Measurements from ENCODE around the gene GADL1.

Gene GADL1

GRCh38 chr3:30778933-30779332 is 115.5 kb downstream of the GADL1 start (continued):
- no peak for TF ChIP-seq ZNF239 (tag by site-specific recombination; IDR thresholded peaks at IDR 0.05)
- TF ChIP-seq TRIM28 (IDR thresholded peaks at IDR 0.05; ENCODE audit: borderline replicate concordance, low read length) = no peak
- no peak for TF ChIP-seq ZNF433 (tag by site-specific recombination; IDR thresholded peaks at IDR 0.05; ENCODE audit: low read depth)
- TF ChIP-seq, protein P1, sequence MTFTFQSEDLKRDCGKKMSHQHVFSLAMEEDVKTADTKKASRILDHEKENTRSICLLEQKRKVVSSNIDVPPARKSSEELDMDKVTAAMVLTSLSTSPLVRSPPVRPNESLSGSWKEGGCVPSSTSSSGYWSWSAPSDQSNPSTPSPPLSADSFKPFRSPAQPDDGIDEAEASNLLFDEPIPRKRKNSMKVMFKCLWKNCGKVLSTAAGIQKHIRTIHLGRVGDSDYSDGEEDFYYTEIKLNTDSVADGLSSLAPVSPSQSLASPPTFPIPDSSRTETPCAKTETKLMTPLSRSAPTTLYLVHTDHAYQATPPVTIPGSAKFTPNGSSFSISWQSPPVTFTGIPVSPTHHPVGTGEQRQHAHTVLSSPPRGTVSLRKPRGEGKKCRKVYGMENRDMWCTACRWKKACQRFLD (tag by site-specific recombination; IDR thresholded peaks at IDR 0.05) = no peak
- TF ChIP-seq ZNF248 (tag by site-specific recombination; IDR thresholded peaks at IDR 0.05) = no peak
- TF ChIP-seq ZNF670 (tag by site-specific recombination; IDR thresholded peaks at IDR 0.05; ENCODE audit: low read depth) = no peak
- no peak for TF ChIP-seq ZNF350 (tag by site-specific recombination; IDR thresholded peaks at IDR 0.05)
- no peak for TF ChIP-seq ZNF146 (tag by site-specific recombination; IDR thresholded peaks at IDR 0.05)
- no peak for TF ChIP-seq ZNF221 (tag by site-specific recombination; IDR thresholded peaks at IDR 0.05; ENCODE audit: borderline replicate concordance)
- TF ChIP-seq ZBTB20 (tag by site-specific recombination; IDR thresholded peaks at IDR 0.05) = no peak

GRCh38 chr3:30777426-30778113 is 116.9 kb downstream of the GADL1 start:
- CTCF ChIA-PET = no interaction called here
- TF ChIP-seq ZNF530 (tag by site-specific recombination; IDR thresholded peaks at IDR 0.05; ENCODE audit: low read depth) (no peak), ZNF777 (tag by site-specific recombination; IDR thresholded peaks at IDR 0.05; ENCODE audit: borderline replicate concordance) (no peak), ZBTB49 (tag by site-specific recombination; IDR thresholded peaks at IDR 0.05; ENCODE audit: low read depth) (no peak), ZNF223 (tag by site-specific recombination; IDR thresholded peaks at IDR 0.05) (no peak), ZNF792 (tag by site-specific recombination; IDR thresholded peaks at IDR 0.05) (no peak), ZNF701 (tag by site-specific recombination; IDR thresholded peaks at IDR 0.05) (no peak), ZNF311 (tag by site-specific recombination; IDR thresholded peaks at IDR 0.05; ENCODE audit: borderline replicate concordance) (no peak), ZBTB48 (tag by site-specific recombination; IDR thresholded peaks at IDR 0.05) (no peak), ZNF394 (tag by site-specific recombination; IDR thresholded peaks at IDR 0.05; ENCODE audit: borderline replicate concordance) (no peak), ZNF114 (tag by site-specific recombination; IDR thresholded peaks at IDR 0.05) (no peak), ZNF366 (tag by site-specific recombination; conservative IDR thresholded peaks at IDR 0.05) (no peak)
- TF ChIP-seq, protein P2, sequence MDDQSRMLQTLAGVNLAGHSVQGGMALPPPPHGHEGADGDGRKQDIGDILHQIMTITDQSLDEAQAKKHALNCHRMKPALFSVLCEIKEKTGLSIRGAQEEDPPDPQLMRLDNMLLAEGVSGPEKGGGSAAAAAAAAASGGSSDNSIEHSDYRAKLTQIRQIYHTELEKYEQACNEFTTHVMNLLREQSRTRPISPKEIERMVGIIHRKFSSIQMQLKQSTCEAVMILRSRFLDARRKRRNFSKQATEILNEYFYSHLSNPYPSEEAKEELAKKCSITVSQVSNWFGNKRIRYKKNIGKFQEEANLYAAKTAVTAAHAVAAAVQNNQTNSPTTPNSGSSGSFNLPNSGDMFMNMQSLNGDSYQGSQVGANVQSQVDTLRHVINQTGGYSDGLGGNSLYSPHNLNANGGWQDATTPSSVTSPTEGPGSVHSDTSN (CRISPR knock-in tag; IDR thresholded peaks at IDR 0.05) = no peak
- TF ChIP-seq, protein P3, sequence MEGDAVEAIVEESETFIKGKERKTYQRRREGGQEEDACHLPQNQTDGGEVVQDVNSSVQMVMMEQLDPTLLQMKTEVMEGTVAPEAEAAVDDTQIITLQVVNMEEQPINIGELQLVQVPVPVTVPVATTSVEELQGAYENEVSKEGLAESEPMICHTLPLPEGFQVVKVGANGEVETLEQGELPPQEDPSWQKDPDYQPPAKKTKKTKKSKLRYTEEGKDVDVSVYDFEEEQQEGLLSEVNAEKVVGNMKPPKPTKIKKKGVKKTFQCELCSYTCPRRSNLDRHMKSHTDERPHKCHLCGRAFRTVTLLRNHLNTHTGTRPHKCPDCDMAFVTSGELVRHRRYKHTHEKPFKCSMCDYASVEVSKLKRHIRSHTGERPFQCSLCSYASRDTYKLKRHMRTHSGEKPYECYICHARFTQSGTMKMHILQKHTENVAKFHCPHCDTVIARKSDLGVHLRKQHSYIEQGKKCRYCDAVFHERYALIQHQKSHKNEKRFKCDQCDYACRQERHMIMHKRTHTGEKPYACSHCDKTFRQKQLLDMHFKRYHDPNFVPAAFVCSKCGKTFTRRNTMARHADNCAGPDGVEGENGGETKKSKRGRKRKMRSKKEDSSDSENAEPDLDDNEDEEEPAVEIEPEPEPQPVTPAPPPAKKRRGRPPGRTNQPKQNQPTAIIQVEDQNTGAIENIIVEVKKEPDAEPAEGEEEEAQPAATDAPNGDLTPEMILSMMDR (tag by site-specific recombination; IDR thresholded peaks at IDR 0.05) = no peak
- TF ChIP-seq, protein P4, sequence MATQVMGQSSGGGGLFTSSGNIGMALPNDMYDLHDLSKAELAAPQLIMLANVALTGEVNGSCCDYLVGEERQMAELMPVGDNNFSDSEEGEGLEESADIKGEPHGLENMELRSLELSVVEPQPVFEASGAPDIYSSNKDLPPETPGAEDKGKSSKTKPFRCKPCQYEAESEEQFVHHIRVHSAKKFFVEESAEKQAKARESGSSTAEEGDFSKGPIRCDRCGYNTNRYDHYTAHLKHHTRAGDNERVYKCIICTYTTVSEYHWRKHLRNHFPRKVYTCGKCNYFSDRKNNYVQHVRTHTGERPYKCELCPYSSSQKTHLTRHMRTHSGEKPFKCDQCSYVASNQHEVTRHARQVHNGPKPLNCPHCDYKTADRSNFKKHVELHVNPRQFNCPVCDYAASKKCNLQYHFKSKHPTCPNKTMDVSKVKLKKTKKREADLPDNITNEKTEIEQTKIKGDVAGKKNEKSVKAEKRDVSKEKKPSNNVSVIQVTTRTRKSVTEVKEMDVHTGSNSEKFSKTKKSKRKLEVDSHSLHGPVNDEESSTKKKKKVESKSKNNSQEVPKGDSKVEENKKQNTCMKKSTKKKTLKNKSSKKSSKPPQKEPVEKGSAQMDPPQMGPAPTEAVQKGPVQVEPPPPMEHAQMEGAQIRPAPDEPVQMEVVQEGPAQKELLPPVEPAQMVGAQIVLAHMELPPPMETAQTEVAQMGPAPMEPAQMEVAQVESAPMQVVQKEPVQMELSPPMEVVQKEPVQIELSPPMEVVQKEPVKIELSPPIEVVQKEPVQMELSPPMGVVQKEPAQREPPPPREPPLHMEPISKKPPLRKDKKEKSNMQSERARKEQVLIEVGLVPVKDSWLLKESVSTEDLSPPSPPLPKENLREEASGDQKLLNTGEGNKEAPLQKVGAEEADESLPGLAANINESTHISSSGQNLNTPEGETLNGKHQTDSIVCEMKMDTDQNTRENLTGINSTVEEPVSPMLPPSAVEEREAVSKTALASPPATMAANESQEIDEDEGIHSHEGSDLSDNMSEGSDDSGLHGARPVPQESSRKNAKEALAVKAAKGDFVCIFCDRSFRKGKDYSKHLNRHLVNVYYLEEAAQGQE (tag by site-specific recombination; IDR thresholded peaks at IDR 0.05) = no peak
- TF ChIP-seq, protein P5, sequence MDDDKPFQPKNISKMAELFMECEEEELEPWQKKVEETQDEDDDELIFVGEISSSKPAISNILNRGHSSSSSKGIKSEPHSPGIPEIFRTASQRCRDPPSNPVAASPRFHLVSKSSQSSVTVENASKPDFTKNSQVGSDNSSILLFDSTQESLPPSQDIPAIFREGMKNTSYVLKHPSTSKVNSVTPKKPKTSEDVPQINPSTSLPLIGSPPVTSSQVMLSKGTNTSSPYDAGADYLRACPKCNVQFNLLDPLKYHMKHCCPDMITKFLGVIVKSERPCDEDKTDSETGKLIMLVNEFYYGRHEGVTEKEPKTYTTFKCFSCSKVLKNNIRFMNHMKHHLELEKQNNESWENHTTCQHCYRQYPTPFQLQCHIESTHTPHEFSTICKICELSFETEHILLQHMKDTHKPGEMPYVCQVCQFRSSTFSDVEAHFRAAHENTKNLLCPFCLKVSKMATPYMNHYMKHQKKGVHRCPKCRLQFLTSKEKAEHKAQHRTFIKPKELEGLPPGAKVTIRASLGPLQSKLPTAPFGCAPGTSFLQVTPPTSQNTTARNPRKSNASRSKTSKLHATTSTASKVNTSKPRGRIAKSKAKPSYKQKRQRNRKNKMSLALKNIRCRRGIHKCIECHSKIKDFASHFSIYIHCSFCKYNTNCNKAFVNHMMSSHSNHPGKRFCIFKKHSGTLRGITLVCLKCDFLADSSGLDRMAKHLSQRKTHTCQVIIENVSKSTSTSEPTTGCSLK (tag by site-specific recombination; IDR thresholded peaks at IDR 0.05) = no peak

More at GRCh38 chr3:30777426-30778113, 116.9 kb downstream of the GADL1 start:
- no peaks in the 10 kb centered on the region for H3K4me1 ChIP-seq (ENCODE audit: control insufficient read depth, insufficient read depth, low read length)
- H3K4me3 ChIP-seq (ENCODE audit: low read depth, low read length) = no peak overlapping the region
- no peak overlapping the region for H3K27ac ChIP-seq (ENCODE audit: extremely low read depth, low read depth, low read length)
- H3K9me3 ChIP-seq (ENCODE audit: control insufficient read depth, insufficient read depth, low read depth, low read length) = no peaks in the 10 kb centered on the region
- POLR2A ChIA-PET = no interaction called here
- no peaks in the 10 kb centered on the region for H3K36me3 ChIP-seq (ENCODE audit: control insufficient read depth in 2 of 2, insufficient read depth in 1 of 2, low read length in 2 of 2)
